Measurements from ENCODE around the gene SLC16A8.

DNA sequence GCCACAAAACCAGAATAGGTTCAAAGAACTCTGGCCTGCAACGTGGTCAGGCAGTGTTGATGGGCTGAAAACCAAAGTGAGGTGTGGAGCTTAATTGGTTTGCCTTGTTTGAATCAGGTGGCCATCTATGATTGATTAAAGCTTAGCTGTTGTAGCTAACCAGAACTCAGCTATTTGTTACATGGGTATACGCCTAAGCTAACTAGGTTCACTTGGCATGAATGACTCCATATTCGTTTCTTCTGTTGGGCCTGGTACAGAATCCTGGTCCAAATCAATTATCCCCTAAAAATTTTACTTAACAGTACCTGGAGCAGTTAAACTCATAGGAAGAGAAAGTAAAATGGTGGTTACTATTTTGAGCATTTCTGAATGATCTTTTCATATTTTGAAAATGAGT is 34.2 kb upstream of the SLC16A8 start:
- TF ChIP-seq, protein P1, sequence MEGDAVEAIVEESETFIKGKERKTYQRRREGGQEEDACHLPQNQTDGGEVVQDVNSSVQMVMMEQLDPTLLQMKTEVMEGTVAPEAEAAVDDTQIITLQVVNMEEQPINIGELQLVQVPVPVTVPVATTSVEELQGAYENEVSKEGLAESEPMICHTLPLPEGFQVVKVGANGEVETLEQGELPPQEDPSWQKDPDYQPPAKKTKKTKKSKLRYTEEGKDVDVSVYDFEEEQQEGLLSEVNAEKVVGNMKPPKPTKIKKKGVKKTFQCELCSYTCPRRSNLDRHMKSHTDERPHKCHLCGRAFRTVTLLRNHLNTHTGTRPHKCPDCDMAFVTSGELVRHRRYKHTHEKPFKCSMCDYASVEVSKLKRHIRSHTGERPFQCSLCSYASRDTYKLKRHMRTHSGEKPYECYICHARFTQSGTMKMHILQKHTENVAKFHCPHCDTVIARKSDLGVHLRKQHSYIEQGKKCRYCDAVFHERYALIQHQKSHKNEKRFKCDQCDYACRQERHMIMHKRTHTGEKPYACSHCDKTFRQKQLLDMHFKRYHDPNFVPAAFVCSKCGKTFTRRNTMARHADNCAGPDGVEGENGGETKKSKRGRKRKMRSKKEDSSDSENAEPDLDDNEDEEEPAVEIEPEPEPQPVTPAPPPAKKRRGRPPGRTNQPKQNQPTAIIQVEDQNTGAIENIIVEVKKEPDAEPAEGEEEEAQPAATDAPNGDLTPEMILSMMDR (tag by site-specific recombination; IDR thresholded peaks at IDR 0.05), result no peak
- no peak for TF ChIP-seq ZNF510 (tag by site-specific recombination; IDR thresholded peaks at IDR 0.05; ENCODE audit: insufficient replicate concordance)
- no peak for TF ChIP-seq RBAK (tag by site-specific recombination; IDR thresholded peaks at IDR 0.05)
- TF ChIP-seq ZNF626 (tag by site-specific recombination; IDR thresholded peaks at IDR 0.05), result no peak
- TF ChIP-seq ZNF121 (tag by site-specific recombination; IDR thresholded peaks at IDR 0.05), result no peak
- no peak for TF ChIP-seq PRDM1 (tag by site-specific recombination; IDR thresholded peaks at IDR 0.05)

All from HEK293 (cell line).